Fibroblast of the conjunctiva (primary cell): ENCODE data around the gene SBF1.

ENCODE experiments used
- DNase-seq: peaks from one replicate; pipeline ENCODE4 v3.0.0-alpha.2; 2010; ENCODE audit warnings: low read depth

Gene SBF1

GRCh38 chr22:50483977-50484853 is 9.4 kb upstream of the SBF1 start:
- DNase-seq = no peak

GRCh38 chr22:50483556-50483955 is 8.7 kb upstream of the SBF1 start:
- DNase-seq = no peak

- DNase-seq = no peak
These were observed 8.3 kb upstream of the SBF1 start for GRCh38 chr22:50483106-50483505.

GRCh38 chr22:50482107-50483074 is 7.6 kb upstream of the SBF1 start:
- no peak for DNase-seq

GRCh38 chr22:50481440-50482106 is 6.7 kb upstream of the SBF1 start, which contains the start of gene ADM2:
ADM2 (plus strand) TSS chr22:50481543; CDS start chr22:50481848, 305 bp downstream.
- DNase-seq = no peak

- no peak for DNase-seq
These were observed 6.2 kb upstream of the SBF1 start for GRCh38 chr22:50481045-50481439.

GRCh38 chr22:50479721-50480120 is 4.9 kb upstream of the SBF1 start:
- DNase-seq = no peak

GRCh38 chr22:50477923-50478322 is 3.1 kb upstream of the SBF1 start:
- no peak for DNase-seq

GRCh38 chr22:50476868-50477267 is 2.0 kb upstream of the SBF1 start:
- DNase-seq = no peak

GRCh38 chr22:50475652-50476002 is 792 bp upstream of the SBF1 start:
- no peak for DNase-seq

GRCh38 chr22:50473855-50474671 is 772 bp downstream of the SBF1 start:
- no peak for DNase-seq

GRCh38 chr22:50473088-50473487 is 1.7 kb downstream of the SBF1 start:
- DNase-seq = no peak

- DNase-seq = no peak
These were observed 2.9 kb downstream of the SBF1 start for GRCh38 chr22:50471962-50472361.

- DNase-seq = no peak
These were observed 3.5 kb downstream of the SBF1 start for GRCh38 chr22:50471197-50471847.

- no peak for DNase-seq
These were observed 4.3 kb downstream of the SBF1 start for GRCh38 chr22:50470491-50470890.

- DNase-seq = no peak
These were observed 5.2 kb downstream of the SBF1 start for GRCh38 chr22:50469377-50470305.

GRCh38 chr22:50468626-50469025 is 6.2 kb downstream of the SBF1 start:
- DNase-seq = no peak

GRCh38 chr22:50467773-50468440 is 6.9 kb downstream of the SBF1 start:
- DNase-seq = no peak

GRCh38 chr22:50467341-50467740 is 7.5 kb downstream of the SBF1 start:
- DNase-seq = no peak
